Testis (tissue), 3 donors: ENCODE measurements around the gene MAP4K4. TPM values are rescaled to one million over a fixed set of nuclear protein-coding genes. Genes with fewer than 3 reads are reported as not detected.

Source experiments
- DNase-seq: peaks from one replicate; pipeline ENCODE4 v3.0.0-alpha.2; 2019
- H3K27ac ChIP-seq, 2 donors: fragments of 200-600 bp; sonication (generic); one replicate each; pipeline ENCODE4 v1.5.1; 2019
- H3K27me3 ChIP-seq: fragments of 200-600 bp; sonication (generic); one replicate; pipeline ENCODE4 v1.5.1; 2019
- H3K36me3 ChIP-seq: fragments of 200-600 bp; sonication (generic); one replicate; pipeline ENCODE4 v1.5.1; 2017; ENCODE audit warnings: low read depth; ENCODE audit errors: missing control alignments
- H3K4me1 ChIP-seq: fragments of 200-600 bp; sonication (generic); one replicate; pipeline ENCODE4 v1.5.1; 2019
- H3K4me3 ChIP-seq, 2 donors: fragments of 200-600 bp; sonication (generic); one replicate each; pipeline ENCODE4 v1.5.1; 2017 to 2019
- H3K9me3 ChIP-seq: fragments of 200-600 bp; sonication (generic); one replicate; pipeline ENCODE4 v1.5.1; 2017
- CTCF ChIP-seq, 3 experiments: fragments of 450-650 bp in 2 of 3; fragments of 200-600 bp in 1 of 3; sonication (generic) in 1 of 3; IDR thresholded peaks; one replicate each; pipeline ENCODE4 v1.5.1; 2016 to 2019; ENCODE audit warnings: antibody characterized with exemption in 3 of 3, mild to moderate bottlenecking in 2 of 3, moderate library complexity in 1 of 3
- POLR2A ChIP-seq: fragments of 450-650 bp; IDR thresholded peaks from one replicate; pipeline ENCODE4 v1.6.1; 2017; ENCODE audit warnings: antibody characterized with exemption, mild to moderate bottlenecking, moderate library complexity
- WGBS, 2 donors: methylation state at CpG; one replicate each; pipeline ENCODE4 v1.1.5; 2018; 5-methylcytosine and 5-hydroxymethylcytosine counted together
- intact Hi-C: fragments of 100-400 bp; cut with DNase I; formaldehyde crosslinking; loops from one replicate; pipeline ENCODE4 v1.15.1; 2023; ENCODE audit warnings: low total_unique reads
- polyA plus RNA-seq: library from polyadenylated mRNA; stranded (reverse); fragments of 350-450 nt; fragmentation: Illumina TruSeq; extraction: RNeasy Lipid Tissue Mini Kit (QIAGEN cat#74804); gene quantifications from one replicate; pipeline ENCODE4 v1.2.3, GENCODE V29; 2014; ENCODE audit warnings: low read depth, low replicate concordance; ENCODE audit not compliant: insufficient read depth
- total RNA-seq, 2 donors: library from RNA; depleted of rRNA; stranded (reverse); fragments of >200 nt; gene quantifications; one replicate each; pipeline ENCODE4 v1.2.3, GENCODE V29; 2016

MAP4K4 gene
- total and polyA plus RNA-seq, 3 donors from 2014 or later = 88.2 to 194 (median 174) TPM

GRCh38 chr2:101827246-101827645 lies 129.7 kb downstream of the MAP4K4 start:
- no peaks in the 10 kb centered on the region for H3K36me3 ChIP-seq
- H3K27ac ChIP-seq = no peak overlapping the region
- H3K27me3 ChIP-seq = no peaks in the 10 kb centered on the region
- 66% methylated on average over 2 of the region's 2 CpGs for WGBS, 2 donors
- no peak for DNase-seq
- H3K4me3 ChIP-seq = no peak overlapping the region
- H3K9me3 ChIP-seq = no peaks in the 10 kb centered on the region
- no peak for TF ChIP-seq CTCF (IDR thresholded peaks at IDR 0.05)
- TF ChIP-seq POLR2A = no peak
- peaks cover 32% of the 10 kb centered on the region for H3K4me1 ChIP-seq
- intact Hi-C loops = loop anchor here (5.0 to 10.0 kb wide), 2 partner anchors 130 to 312 kb away; partner anchors contain the start of gene MAP4K4

- WGBS, 2 donors = 69 to 75% methylated on average over 5 of the region's 5 CpGs
- H3K27ac ChIP-seq = no peak overlapping the region
- intact Hi-C loops = loop anchor here (5.0 to 10.0 kb wide), 2 partner anchors 131 to 313 kb away; partner anchors contain the start of gene MAP4K4
- no peaks in the 10 kb centered on the region for H3K9me3 ChIP-seq
- DNase-seq = no peak
- H3K27me3 ChIP-seq = no peaks in the 10 kb centered on the region
- no peaks in the 10 kb centered on the region for H3K36me3 ChIP-seq
- no peak overlapping the region for H3K4me3 ChIP-seq
- TF ChIP-seq CTCF (IDR thresholded peaks at IDR 0.05) (no peak), POLR2A (no peak)
- H3K4me1 ChIP-seq = peaks cover 32% of the 10 kb centered on the region
Observed at GRCh38 chr2:101828257-101828656, 130.8 kb downstream of the MAP4K4 start.

- no peak for DNase-seq
- no peaks in the 10 kb centered on the region for H3K27me3 ChIP-seq
- intact Hi-C loops = loop anchor here (5.0 to 10.0 kb wide), 2 partner anchors 132 to 314 kb away; partner anchors contain the start of gene MAP4K4
- WGBS, 2 donors = 36 to 42% methylated on average over 7 of the region's 7 CpGs
- TF ChIP-seq POLR2A (no peak), CTCF (IDR thresholded peaks at IDR 0.05) (no peak)
- H3K9me3 ChIP-seq = no peaks in the 10 kb centered on the region
- no peak overlapping the region for H3K27ac ChIP-seq
- no peaks in the 10 kb centered on the region for H3K36me3 ChIP-seq
- peaks cover 32% of the 10 kb centered on the region for H3K4me1 ChIP-seq
- no peak overlapping the region for H3K4me3 ChIP-seq
Observed at GRCh38 chr2:101828673-101829334, 131.3 kb downstream of the MAP4K4 start.

- Histone ChIP-seq H3K9me3 (no peaks in the 10 kb centered on the region), H3K4me1 (peaks cover 32% of the 10 kb centered on the region)
- 93 to 97% methylated on average over 3 of the region's 3 CpGs for WGBS, 2 donors
Observed at GRCh38 chr2:101829429-101829828, 131.9 kb downstream of the MAP4K4 start.

More at GRCh38 chr2:101829429-101829828, 131.9 kb downstream of the MAP4K4 start:
- no peak overlapping the region for H3K27ac ChIP-seq
- DNase-seq = no peak
- no peak overlapping the region for H3K4me3 ChIP-seq
- H3K27me3 ChIP-seq = no peaks in the 10 kb centered on the region
- no peak for TF ChIP-seq POLR2A
- no peak for TF ChIP-seq CTCF (IDR thresholded peaks at IDR 0.05)
- H3K36me3 ChIP-seq = no peaks in the 10 kb centered on the region
- intact Hi-C loops = loop anchor here (5.0 to 10.0 kb wide), 2 partner anchors 132 to 315 kb away; partner anchors contain the start of gene MAP4K4
